Measurements from ENCODE around the gene HCAR3.
"Not testable (repeated sequence)": the region's sequence is repeated elsewhere in the genome, so short reads cannot be mapped to it uniquely, and the experiment has no call there.

The HCAR3 gene

DNA sequence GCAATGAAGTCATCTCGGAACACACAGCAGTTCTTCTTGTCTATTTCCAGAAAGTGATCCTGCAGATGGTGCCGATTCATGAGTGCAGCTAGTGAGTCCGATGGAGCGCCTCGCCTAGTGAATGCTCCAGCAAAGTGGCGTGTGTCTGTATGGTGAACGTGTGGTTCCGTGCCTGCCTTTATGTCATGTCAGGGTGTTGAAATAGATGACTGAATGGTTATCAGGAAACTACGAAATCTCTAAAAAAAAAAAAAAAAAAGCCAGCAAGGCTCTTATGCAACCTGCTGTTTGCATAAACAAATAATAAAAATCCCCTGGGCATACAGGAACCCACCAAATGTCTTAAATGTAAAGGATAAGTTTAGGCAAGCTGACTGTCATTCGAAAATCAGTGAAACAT, at the start of gene HCAR3:
HCAR3 (minus strand) TSS at position 154 of the 400 bp plus-strand sequence; CDS start at position 80, 74 bp downstream.
- not testable (repeated sequence) for H2AFZ ChIP-seq (ENCODE audit: low read length, unreplicated experiment); H3K27me3 ChIP-seq (ENCODE audit: insufficient read depth, low read length); H3K36me3 ChIP-seq (ENCODE audit: insufficient read depth, low read length); H3K4me1 ChIP-seq (ENCODE audit: control insufficient read depth, insufficient read depth, low read length, unreplicated experiment); H3K4me3 ChIP-seq (ENCODE audit: low read depth, low read length); H3K27ac ChIP-seq (ENCODE audit: low read depth, low read length); H3K79me2 ChIP-seq (ENCODE audit: control insufficient read depth, insufficient read depth, low read length, unreplicated experiment)

DNA sequence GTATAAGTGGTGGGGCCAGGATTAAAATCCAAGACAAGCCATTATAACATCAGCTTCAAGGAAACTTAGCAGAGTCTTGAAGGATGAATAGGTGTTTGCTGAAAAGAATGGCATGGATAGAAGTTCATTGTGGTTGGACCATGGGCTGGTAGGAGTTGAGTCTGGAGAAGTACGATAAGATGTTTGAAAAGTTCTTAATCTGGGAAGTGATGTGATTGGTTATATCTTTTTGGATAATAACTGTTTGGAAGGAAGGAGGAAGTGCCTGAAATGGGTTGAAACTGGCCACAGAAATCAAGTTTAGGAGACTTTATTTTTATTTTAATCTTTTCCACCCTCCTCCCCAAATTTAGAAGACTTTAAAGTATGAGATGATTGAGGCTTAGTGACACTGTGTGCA, 41.0 kb upstream of the HCAR3 start:
- Histone ChIP-seq H3K27ac (ENCODE audit: low read depth, low read length) (no peak overlapping the region), H3K27me3 (ENCODE audit: insufficient read depth, low read length) (no peaks in the 10 kb centered on the region), H3K36me3 (ENCODE audit: insufficient read depth, low read length) (peaks cover 36% of the 10 kb centered on the region), H3K4me3 (ENCODE audit: low read depth, low read length) (no peak overlapping the region), H3K4me1 (ENCODE audit: control insufficient read depth, insufficient read depth, low read length, unreplicated experiment) (peaks cover 15% of the 10 kb centered on the region), H2AFZ (ENCODE audit: low read length, unreplicated experiment) (no peak overlapping the region), H3K79me2 (ENCODE audit: control insufficient read depth, insufficient read depth, low read length, unreplicated experiment) (peaks cover 49% of the 10 kb centered on the region)

- H3K27me3 ChIP-seq (ENCODE audit: insufficient read depth, low read length) = no peaks in the 10 kb centered on the region
- H3K36me3 ChIP-seq (ENCODE audit: insufficient read depth, low read length) = peaks cover 34% of the 10 kb centered on the region
- H3K4me1 ChIP-seq (ENCODE audit: control insufficient read depth, insufficient read depth, low read length, unreplicated experiment) = peaks cover 15% of the 10 kb centered on the region
- no peak overlapping the region for H2AFZ ChIP-seq (ENCODE audit: low read length, unreplicated experiment)
- H3K4me3 ChIP-seq (ENCODE audit: low read depth, low read length) = no peak overlapping the region; the same call in 1 of the 2 replicates
- peaks cover 44% of the 10 kb centered on the region for H3K79me2 ChIP-seq (ENCODE audit: control insufficient read depth, insufficient read depth, low read length, unreplicated experiment)
- no peak overlapping the region for H3K27ac ChIP-seq (ENCODE audit: low read depth, low read length)
Observed at GRCh38 chr12:122754790-122755189, 38.2 kb upstream of the HCAR3 start.

DNA sequence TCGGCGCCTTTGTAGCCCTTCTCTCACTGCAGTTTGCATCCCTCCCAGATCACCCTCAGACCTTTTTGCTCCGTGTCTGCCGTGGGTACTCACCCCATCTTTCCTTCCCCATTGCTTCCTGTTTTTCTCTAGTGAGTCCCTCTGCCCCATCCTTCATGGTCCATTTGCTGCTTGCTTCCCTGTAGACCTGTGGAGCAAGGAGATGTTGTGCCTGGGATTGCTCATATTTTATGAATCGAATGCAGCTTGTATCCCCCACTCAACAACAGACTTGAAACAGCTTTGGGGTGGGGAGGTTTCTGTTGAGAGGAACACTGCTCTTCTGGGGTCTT, 36.7 kb upstream of the HCAR3 start:
- Histone ChIP-seq H3K4me3 (ENCODE audit: low read depth, low read length) (peak overlapping the region; percentile 90), H3K27ac (ENCODE audit: low read depth, low read length) (peak overlapping the region; percentile 39; the same call in 1 of the 2 replicates), H3K36me3 (ENCODE audit: insufficient read depth, low read length) (peaks cover 33% of the 10 kb centered on the region), H3K27me3 (ENCODE audit: insufficient read depth, low read length) (no peaks in the 10 kb centered on the region), H3K4me1 (ENCODE audit: control insufficient read depth, insufficient read depth, low read length, unreplicated experiment) (peaks cover 15% of the 10 kb centered on the region), H2AFZ (ENCODE audit: low read length, unreplicated experiment) (peak overlapping the region; percentile 51), H3K79me2 (ENCODE audit: control insufficient read depth, insufficient read depth, low read length, unreplicated experiment) (peaks cover 41% of the 10 kb centered on the region)

DNA sequence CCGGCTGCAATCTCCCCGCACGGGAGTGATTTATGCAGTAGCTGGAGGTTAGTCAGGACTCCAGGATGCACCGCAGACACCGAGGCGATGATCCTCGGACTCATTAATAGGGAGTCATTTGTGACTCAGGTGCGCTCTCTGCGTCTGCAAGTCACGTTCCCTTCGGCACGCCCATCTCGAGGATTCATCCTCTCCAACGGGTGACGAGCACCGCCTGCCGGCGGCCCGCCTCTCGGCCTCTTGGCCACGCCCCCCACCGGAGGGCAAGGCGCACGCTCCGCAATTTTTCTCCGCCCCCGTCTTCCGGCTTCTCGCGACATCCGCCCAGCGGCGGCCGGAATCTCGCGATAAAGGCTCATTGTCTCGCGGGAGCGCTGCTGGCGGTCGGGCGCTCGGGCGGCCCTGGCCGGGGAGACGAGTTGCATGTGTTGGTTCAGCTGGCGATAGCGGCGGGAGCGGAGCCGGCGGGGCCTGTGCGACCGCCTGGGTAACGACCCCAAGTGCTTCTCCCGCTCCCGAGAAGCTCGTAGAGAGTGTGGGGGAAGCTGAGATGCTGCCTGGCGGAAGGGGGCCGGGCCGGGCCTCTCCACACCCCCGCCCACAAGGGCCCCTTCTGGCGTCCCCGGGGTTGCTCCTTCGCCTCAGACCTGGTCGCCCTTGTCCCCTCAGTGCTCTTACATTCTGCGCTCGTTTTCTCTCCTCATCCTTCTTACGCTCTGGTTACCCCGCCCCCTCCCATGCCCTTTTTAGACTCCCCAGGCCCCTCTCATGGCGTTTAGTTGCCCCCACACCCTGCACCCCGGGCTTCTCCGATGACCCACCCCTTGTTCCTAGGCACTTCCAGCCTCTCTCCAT, 36.1 kb upstream of the HCAR3 start, which contains the start of gene DENR:
DENR (plus strand) TSS at position 361 of the 855 bp plus-strand sequence. CDS start 878 bp downstream, outside the sequence.
- H3K4me1 ChIP-seq (ENCODE audit: control insufficient read depth, insufficient read depth, low read length, unreplicated experiment) = peaks cover 15% of the 10 kb centered on the region
- peak within 1 kb of the TSS; percentile 90 for H3K4me3 ChIP-seq (ENCODE audit: low read depth, low read length)
- H3K27me3 ChIP-seq (ENCODE audit: insufficient read depth, low read length) = no peaks in the 10 kb centered on the region
- peak within 1 kb of the TSS; percentile 39; the same call in 1 of the 2 replicates for H3K27ac ChIP-seq (ENCODE audit: low read depth, low read length)
- peaks cover 40% of the 10 kb centered on the region for H3K79me2 ChIP-seq (ENCODE audit: control insufficient read depth, insufficient read depth, low read length, unreplicated experiment)
- H2AFZ ChIP-seq (ENCODE audit: low read length, unreplicated experiment) = peak within 1 kb of the TSS; percentile 51
- peaks cover 31% of the 10 kb centered on the region for H3K36me3 ChIP-seq (ENCODE audit: insufficient read depth, low read length)

DNA sequence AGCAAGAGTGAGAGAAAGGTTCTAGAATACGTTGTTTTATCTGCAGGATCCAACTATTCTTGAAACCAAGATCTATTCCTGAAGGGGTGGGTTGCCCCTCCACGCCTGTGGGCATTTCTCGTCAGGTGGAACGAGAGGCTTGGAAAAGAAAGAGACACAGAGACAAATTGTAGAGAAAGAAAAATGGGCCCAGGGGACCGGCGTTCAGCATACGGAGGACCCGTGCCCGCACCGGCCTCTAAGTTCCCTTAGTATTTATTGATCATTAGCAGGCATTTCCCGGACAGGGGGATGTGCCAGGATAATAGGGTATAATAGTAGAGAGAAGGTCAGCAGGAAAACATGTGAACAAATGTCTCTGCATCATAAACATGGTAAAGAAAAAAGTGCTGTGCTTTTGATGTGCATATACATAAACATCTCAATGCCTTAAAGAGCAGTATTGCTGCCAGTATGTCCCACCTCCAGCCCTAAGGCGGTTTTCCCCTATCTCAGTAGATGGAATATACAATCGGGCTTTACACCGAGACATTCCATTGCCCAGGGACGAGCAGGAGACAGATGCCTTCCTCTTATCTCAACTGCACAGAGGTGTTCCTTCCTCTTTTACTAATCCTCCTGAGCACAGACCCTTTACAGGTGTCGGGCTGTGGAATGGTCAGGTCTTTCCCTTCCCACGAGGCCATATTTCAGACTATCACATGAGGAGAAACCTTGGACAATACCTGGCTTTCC, 34.3 kb upstream of the HCAR3 start:
- H3K36me3 ChIP-seq (ENCODE audit: insufficient read depth, low read length) = peaks cover 17% of the 10 kb centered on the region
- not testable (repeated sequence) for H2AFZ ChIP-seq (ENCODE audit: low read length, unreplicated experiment); H3K4me3 ChIP-seq (ENCODE audit: low read depth, low read length); H3K27ac ChIP-seq (ENCODE audit: low read depth, low read length); H3K27me3 ChIP-seq (ENCODE audit: insufficient read depth, low read length)
- H3K79me2 ChIP-seq (ENCODE audit: control insufficient read depth, insufficient read depth, low read length, unreplicated experiment) = peaks cover 27% of the 10 kb centered on the region
- H3K4me1 ChIP-seq (ENCODE audit: control insufficient read depth, insufficient read depth, low read length, unreplicated experiment) = peaks cover 15% of the 10 kb centered on the region

- peaks cover 20% of the 10 kb centered on the region for H3K79me2 ChIP-seq (ENCODE audit: control insufficient read depth, insufficient read depth, low read length, unreplicated experiment)
- no peak overlapping the region for H3K27ac ChIP-seq (ENCODE audit: low read depth, low read length)
- H3K27me3 ChIP-seq (ENCODE audit: insufficient read depth, low read length) = no peaks in the 10 kb centered on the region
- no peak overlapping the region for H2AFZ ChIP-seq (ENCODE audit: low read length, unreplicated experiment)
- no peak overlapping the region for H3K4me3 ChIP-seq (ENCODE audit: low read depth, low read length)
- H3K4me1 ChIP-seq (ENCODE audit: control insufficient read depth, insufficient read depth, low read length, unreplicated experiment) = peaks cover 12% of the 10 kb centered on the region
- peaks cover 8% of the 10 kb centered on the region; the same call in 1 of the 2 replicates for H3K36me3 ChIP-seq (ENCODE audit: insufficient read depth, low read length)
Observed at GRCh38 chr12:122749569-122750332, 33.1 kb upstream of the HCAR3 start.

GRCh38 chr12:122747224-122748135, 30.9 kb upstream of the HCAR3 start:
- Histone ChIP-seq H2AFZ (ENCODE audit: low read length, unreplicated experiment) (no peak overlapping the region), H3K79me2 (ENCODE audit: control insufficient read depth, insufficient read depth, low read length, unreplicated experiment) (no peaks in the 10 kb centered on the region), H3K27me3 (ENCODE audit: insufficient read depth, low read length) (no peaks in the 10 kb centered on the region), H3K36me3 (ENCODE audit: insufficient read depth, low read length) (no peaks in the 10 kb centered on the region), H3K4me1 (ENCODE audit: control insufficient read depth, insufficient read depth, low read length, unreplicated experiment) (no peaks in the 10 kb centered on the region), H3K4me3 (ENCODE audit: low read depth, low read length) (no peak overlapping the region), H3K27ac (ENCODE audit: low read depth, low read length) (no peak overlapping the region)

- Histone ChIP-seq H3K36me3 (ENCODE audit: insufficient read depth, low read length) (no peaks in the 10 kb centered on the region), H3K79me2 (ENCODE audit: control insufficient read depth, insufficient read depth, low read length, unreplicated experiment) (no peaks in the 10 kb centered on the region), H3K4me3 (ENCODE audit: low read depth, low read length) (no peak overlapping the region), H3K27ac (ENCODE audit: low read depth, low read length) (no peak overlapping the region), H2AFZ (ENCODE audit: low read length, unreplicated experiment) (no peak overlapping the region), H3K4me1 (ENCODE audit: control insufficient read depth, insufficient read depth, low read length, unreplicated experiment) (no peaks in the 10 kb centered on the region), H3K27me3 (ENCODE audit: insufficient read depth, low read length) (no peaks in the 10 kb centered on the region)
Observed at GRCh38 chr12:122743895-122744525, 27.4 kb upstream of the HCAR3 start.

Data from ACC112 (cell line).